Measurements from ENCODE around the gene SYT9.
"Not testable (repeated sequence)": the region's sequence is repeated elsewhere in the genome, so short reads cannot be mapped to it uniquely, and the experiment has no call there.

SYT9 gene

DNA sequence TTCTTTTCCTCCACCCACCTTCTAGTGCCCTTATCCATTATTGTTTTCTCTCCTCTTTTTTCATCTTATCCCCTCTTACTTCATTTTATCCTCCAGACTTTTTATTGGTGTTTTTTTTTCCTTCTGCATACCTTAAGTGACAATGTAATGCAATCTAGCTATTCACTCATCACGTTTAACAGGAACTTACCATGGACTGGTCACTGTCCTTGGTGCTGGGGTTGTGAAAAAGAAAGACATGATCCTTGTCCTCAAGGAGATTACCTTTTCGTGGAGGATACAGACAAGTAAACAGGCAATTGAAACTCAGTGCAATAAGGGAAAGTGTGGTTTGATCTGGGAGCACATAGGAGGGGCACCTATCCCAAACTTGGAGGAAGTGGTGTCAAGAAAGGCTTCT lies 20.7 kb downstream of the SYT9 start:
- no peak for DNase-seq (ENCODE audit: low spot score)

- DNase-seq (ENCODE audit: low spot score): no peak
Measured at GRCh38 chr11:7275133-7275532, 23.4 kb downstream of the SYT9 start.

GRCh38 chr11:7278314-7278917 lies 26.7 kb downstream of the SYT9 start:
- no peak for DNase-seq (ENCODE audit: low spot score)

- no peak for DNase-seq (ENCODE audit: low spot score)
Measured at GRCh38 chr11:7279676-7280075, 28.0 kb downstream of the SYT9 start.

- no peak for DNase-seq (ENCODE audit: low spot score)
Measured at GRCh38 chr11:7281079-7281478, 29.4 kb downstream of the SYT9 start.

DNA sequence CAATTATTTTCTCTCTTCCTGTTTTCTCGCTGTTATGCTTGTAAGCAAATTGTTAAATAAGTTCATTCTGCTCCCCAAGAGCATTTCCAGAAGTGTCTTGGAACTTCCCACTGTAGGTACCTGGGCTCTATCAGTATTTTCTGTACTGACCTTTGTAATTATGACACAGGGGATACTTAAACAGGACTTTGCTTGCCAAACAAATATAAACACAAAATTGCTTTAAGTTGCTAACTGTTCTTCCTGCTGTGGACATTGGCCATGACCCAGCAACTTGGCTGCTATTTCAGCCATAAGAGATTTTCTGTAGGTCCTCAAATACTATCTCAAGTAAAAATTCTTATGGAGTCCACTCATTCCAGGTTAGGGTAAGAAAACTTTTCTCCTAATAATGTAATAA lies 30.1 kb downstream of the SYT9 start:
- no peak for DNase-seq (ENCODE audit: low spot score)

DNA sequence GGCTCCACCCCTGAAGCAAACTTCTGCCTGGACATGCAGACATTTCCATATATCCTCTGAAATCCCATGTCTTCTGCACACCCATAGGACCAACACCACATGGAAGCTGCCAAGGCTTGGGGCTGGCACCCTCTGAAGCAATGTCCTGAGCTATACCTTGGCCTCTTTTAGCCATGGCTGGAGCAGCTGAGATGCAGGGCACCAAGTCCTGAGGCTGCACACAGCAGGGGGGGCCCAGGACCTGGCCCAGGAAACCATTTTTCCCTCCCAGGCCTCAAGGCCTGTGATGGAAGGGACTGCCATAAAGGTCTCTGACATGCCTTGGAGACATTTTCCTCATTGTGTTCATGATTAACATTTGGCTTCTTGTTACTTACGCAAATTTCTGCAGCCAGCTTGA lies 34.5 kb downstream of the SYT9 start:
- no peak for DNase-seq (ENCODE audit: low spot score)

GRCh38 chr11:7291100-7291829 lies 39.6 kb downstream of the SYT9 start:
- no peak for DNase-seq (ENCODE audit: low spot score)

DNA sequence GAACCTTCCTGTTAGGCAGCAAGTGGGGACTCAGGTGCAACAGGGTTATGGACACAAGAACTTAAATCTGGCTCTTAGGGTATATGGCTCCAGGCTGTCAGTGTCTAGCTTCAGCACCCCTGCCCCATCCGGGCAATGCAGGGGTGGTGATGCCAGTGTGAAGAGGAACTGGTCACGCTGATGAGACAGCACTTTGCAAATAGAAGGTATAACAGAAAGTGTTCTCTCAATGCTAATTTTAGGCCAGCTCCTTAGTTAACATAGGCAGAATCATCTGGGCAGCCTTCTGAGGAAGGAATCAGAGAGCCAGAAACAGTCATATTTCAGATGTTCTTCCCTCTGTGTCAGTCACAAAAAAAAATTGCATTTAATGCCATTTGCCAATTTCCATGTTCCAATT lies 41.2 kb downstream of the SYT9 start:
- DNase-seq (ENCODE audit: low spot score): no peak

DNA sequence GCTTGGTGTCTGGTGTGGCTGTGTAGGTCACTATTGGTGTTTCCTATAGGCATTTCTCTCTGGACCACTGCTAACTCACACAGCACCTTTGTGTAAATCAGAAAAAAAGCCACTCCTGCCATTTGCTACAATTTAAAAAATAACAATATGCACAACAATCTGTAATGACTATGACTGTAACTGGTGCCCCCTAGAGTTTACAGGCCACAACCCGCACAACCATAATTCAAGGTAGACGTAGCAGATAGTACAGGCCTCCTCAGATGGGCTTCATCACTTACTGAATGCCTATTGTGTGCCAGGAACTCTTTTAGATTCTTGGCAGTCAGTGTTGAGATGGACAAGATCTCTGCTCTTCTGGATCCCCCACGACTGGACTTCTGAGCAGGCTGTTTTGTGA lies 47.7 kb downstream of the SYT9 start:
- DNase-seq (ENCODE audit: low spot score): no peak

DNA sequence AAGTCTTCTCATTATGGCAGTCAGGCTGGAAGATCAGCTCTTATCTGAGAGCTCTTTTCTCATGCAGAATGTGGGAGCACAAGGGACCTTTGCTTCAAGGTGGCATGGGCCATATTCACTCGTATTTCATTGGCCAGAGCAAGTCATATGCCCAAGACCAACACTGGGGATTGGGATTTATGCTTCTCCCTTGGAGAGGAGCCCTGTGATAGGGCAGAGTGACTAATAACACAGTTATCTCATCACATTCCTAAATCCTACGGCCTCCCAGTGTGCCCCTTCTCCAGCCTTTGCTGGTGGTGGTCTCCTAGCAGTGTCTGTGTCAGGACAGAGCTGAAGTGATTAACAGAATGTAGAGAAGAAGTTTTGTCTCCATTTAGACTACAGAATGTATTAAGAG lies 48.6 kb downstream of the SYT9 start:
- no peak for DNase-seq (ENCODE audit: low spot score)

- no peak for DNase-seq (ENCODE audit: low spot score)
Measured at GRCh38 chr11:7303146-7303545, 51.4 kb downstream of the SYT9 start.

GRCh38 chr11:7306900-7307299 lies 55.2 kb downstream of the SYT9 start:
- DNase-seq (ENCODE audit: low spot score): no peak

GRCh38 chr11:7307836-7308235 lies 56.1 kb downstream of the SYT9 start:
- no peak for DNase-seq (ENCODE audit: low spot score)

GRCh38 chr11:7311903-7312302 lies 60.2 kb downstream of the SYT9 start:
- no peak for DNase-seq (ENCODE audit: low spot score)

DNA sequence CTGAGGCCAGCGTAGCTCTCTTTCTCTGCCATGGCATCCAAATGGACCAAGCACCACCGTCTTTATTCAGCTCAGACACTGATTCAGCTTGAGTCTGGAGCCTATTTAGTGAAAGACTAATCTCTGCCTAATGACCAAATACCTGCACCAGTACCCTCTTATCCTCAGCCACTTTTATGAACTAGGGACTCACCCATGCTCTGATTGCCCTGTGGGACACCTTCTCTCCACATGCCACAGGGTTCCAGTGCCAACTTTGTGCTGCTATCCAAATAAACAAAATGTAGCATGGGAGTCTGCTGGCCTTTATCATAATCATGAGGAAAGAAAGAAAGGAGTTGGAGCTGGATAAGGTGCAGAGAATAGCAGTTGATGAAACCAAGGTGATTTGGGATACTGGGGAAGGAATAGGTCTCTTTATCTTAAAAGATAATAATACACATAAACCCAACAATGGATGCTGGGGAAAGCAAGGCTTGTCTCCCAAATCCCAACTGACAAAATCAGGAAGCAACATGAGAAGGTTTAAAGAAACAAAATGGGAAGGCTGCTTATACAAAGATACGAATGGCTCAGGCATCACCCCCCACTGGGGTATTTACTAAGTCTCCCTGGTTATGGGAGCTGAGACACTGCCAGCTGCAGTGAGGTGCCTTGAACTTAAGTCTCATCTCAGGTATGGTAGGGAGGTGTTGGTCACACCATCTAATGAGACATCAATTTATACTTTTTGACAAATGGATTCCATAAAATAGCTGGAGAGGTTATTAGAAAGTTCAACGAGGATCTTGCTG lies 63.3 kb downstream of the SYT9 start:
- no peak for DNase-seq (ENCODE audit: low spot score)

DNA sequence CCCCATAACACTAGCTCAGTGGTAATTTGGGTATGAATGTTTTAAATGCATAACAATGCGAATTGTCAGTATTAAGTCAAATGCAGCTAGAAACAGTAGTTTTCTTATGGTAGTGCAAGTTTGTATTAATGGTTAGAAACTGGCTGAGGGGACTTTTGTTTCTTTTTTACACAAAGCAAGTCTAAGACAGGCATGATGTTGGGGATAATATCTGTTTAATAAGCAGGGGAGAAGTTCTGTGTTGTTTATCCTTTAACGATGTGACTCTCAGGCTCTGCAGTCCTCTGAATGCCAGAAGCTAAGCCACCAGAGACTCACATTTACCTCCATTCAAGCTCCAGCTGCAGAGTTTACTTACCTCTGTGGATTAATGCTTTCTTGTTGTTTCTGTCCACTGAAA lies 67.8 kb downstream of the SYT9 start:
- DNase-seq (ENCODE audit: low spot score): no peak

- DNase-seq (ENCODE audit: low spot score): no peak
Measured at GRCh38 chr11:7320306-7320705, 68.6 kb downstream of the SYT9 start.

DNA sequence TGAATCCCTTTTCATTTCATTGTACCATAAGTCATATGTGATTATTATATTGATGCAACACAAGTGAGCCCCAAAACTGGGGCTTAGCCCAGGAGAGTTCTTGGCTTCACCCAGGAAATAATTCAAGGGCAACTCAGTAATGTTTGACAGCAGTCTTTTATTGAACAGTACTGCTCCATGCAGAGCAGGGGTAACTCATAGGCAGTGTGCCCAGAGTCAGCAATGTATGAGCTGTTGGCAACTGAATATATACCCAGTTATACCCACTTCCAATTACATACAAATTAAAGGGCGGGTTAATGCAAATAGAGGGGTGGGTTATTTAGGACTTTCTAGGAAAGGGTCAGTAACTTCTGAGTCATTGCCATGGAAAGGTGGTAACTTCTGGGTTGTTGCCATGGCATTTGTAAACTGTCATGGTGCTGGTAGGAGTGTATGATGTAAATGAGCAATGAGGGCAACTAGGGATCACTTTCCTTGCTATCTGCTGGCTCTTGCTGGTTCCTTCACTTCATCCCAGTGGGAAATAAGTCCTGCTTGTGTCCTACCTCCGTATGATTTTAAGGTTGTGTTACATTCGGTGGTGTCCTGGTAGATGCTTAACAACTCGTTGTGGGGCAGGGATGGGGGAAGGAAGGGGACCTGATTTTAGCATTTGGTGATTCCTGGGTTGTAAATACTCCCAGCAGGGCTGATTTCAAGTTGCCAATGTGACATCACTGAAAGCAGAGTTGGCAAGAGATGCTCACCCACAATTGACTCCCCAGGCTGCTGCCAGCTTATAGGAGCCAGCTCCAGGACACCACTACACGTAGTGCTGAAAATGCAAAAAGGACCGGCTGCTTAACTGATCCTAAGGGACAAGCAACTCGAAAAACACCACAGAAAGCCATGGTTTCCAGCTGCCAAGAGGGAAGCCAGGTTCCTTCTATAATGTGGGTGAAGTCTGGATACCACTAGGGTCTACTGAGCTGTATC lies 70.1 kb downstream of the SYT9 start:
- no peak for DNase-seq (ENCODE audit: low spot score)

DNA sequence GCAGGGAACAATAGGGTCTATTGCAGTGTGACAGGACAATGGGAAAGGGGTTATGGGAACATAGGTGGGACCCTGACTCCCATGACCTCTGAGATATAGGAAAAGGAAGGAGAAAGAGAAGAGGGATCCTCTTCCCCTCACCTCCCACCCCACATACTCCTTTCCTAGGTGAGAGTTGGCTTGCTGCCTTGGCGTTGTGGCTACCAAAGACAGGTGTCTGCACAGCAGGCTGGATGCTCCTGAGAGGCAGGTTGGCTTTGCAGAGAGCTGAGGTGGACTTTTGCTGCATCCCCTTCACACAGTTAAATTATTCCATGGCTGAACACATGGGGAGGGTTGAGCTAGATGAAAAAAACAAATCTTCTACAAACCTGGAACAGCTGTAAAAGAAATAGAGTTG lies 80.7 kb downstream of the SYT9 start:
- no peak for DNase-seq (ENCODE audit: low spot score)

GRCh38 chr11:7332962-7333361 lies 81.3 kb downstream of the SYT9 start:
- no peak for DNase-seq (ENCODE audit: low spot score)

DNA sequence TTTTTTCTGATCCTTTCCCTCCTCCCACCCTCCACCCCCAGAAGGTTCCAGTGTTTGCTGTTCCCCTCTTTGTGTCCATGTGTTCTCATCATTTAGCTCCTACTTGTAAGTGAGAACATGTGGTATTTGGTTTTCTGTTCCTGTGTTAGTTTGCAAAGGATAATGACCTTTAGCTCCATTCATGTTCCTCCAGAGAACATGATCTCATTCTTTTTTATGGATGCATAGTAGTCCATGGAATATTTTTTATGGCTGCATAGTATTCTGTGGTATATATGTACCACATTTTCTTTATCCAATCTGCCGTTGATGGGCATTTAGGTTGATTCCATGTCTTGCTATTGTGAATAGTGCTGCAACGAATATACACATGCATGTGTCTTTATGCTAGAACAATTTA lies 83.7 kb downstream of the SYT9 start:
- not testable (repeated sequence) for DNase-seq (ENCODE audit: low spot score)
